AG08395 (cell line): ENCODE results near the gene MESP2.

Experiments
- DNase-seq: peaks from one replicate; pipeline ENCODE4 v3.0.0; 2012; ENCODE audit warnings: mixed read lengths, low spot score

The MESP2 gene

DNA sequence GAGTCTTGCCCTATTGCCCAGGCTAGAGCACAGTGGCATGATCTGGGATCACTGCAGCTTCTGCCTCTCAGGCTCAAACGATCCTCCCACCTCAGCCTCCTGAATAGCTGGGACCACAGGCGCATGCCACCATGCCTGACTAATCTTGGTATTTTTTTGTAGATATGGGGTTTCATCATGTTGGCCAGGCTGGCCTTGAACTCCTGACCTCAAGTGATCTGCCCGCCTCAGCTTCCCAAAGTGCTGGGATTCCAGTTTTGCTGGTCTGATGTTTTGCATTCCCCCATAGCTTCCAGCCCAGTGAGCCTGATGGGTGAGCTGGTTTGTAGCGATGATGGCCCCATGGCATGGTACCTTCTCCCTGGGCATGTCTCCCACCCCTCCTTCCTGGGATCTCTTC lies 20.4 kb upstream of the MESP2 start:
- no peak for DNase-seq

DNA sequence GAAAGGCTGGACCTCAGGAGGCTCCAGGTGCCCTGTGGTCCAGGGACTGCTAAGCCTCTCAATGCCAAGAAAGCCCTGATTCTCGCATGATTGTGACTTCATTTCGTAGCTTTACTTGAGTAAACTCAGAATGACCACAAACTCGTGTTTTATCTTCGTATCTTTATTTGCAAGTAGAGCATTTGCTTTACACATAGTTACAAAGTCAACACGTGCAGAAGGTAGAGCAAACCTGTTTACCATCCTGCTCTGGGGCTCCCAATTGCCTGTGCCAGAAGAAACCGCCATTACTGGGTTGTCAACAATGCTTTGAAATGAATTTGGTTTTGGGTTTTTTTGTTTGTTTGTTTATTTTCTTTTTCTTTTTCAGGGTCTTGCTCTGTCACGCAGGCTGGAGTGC lies 19.2 kb upstream of the MESP2 start:
- DNase-seq = no peak

DNA sequence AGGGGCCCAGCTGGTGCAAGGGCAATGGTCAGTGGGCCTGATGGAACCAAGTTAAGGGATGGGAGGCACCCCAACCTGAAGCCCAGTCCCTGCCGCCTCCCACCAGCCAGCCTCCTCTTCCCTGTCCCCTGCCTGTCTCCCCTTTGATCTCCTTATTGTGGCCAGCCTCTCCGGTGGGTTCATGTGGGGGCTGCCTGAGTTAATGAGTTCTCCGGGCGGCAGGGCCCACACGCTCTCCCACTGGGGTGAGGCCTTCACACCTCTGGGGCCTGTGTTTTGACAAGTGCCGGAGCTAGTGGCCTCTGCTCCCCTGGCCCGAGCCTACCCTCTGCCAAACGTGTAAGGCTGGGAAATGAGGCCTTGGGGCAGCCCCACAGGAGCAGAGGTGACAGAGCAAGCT lies 17.8 kb upstream of the MESP2 start:
- DNase-seq = no peak

DNA sequence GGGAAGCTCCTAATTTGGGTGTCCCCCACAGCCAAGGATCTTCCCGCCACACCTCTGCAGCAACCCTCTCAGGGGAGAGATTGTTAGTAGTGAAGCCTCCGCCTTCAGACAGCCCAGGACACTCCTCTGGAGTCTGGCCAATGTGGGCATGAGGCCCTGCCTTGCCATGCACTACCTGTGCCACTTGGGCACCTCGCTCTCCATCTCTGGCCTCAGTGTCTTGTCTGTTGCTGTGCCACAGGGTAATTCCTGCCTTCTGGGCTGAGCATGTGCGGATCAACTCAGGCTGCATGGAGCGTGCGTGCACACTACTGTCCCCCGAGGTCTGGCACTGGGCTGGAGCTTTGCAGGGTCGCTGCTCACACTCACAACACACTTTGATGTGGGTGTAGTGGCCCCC lies 17.2 kb upstream of the MESP2 start:
- DNase-seq = no peak

DNA sequence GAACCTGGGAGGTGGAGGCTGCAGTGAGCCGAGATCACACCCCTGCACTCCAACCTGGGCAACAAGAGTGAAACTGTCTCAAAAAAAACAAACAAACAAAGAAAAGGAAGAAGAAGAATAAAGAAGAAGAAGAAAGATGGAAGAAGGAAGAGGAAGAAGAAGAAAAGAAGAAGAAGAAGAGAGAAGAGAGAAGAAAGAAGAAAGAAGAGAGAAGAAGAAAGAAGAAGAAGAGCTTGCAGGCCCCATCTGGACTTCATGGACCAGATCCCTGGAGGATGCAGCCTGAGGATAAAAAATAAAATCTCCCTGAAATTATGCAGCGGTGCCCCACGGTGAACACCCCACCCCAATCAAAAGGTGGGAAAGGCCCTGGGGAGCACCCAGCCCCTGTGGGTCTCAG lies 16.3 kb upstream of the MESP2 start:
- DNase-seq = no peak

DNA sequence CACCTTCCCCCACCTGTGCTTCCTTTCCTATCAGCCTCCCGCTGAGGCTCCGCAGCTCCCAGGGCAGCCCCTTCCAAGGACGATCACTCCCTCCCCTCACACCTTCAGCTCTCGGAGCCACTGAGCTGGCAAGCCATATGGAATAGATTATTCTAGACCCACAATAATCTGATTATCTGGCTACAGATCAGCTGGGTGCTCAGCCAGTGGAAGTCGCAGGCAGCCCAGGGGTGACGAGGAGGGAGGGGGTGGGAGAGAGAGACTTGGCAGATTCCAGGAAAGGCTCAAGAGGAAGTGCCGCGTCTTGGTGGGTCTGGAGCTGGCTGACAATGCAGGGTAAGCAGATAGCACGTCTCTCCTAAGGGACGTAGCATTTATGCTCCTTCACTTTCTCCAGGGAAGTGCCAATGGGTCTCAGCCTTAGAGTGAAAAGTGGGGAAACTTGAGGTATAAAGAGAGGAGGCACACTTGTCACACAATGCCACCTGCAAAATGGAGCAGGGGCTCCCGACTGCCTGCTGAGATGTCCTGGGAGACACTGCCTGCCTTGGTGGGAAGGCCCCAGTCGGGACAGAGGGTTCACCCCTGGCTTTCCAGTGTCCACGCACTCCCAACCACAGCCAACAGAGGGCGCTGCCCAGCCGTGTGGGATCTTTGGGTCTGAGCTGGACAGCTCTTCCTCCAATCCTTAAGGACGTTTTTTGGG lies 15.7 kb upstream of the MESP2 start:
- DNase-seq = peak; percentile 89

DNA sequence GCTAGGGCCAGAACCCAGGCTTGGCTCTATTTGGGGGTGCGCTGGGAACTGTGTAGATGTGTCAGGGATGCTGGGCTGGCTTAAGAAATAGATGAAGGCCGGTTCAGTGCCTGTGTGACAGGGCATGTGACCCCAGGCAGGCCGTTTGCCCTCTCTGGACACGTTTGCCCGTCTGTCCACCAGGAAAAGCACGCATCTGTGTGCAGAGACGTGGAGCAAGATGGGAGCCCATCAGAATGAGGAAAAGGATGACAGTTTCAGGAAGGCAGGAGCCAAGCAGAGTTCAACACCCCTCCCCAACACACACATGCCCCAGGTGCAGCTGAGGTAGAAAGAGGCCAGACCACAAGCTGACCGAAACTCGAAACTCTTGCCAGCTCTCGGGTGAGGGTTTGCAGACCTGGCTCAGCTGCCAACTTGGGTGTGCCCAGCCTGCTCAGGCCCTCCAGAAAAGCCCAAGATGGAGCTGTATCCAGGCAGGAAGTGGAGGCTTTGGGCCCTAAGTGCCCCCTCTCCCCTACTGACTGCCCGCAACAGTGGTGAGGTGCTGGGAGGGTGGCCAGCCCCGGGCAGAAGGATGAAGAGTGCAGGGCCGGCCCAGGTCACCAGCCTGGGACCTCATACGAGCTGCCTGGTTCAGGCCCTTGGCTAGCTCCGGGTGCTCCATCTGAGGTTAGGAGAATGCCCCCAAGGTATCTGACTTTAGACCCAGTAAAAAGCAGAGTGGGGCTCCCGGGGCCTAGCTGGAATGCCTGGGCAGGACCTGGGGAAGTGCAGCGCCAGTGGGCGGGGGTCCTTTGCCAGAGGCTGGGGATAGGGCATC lies 14.9 kb upstream of the MESP2 start:
- DNase-seq = no peak

DNA sequence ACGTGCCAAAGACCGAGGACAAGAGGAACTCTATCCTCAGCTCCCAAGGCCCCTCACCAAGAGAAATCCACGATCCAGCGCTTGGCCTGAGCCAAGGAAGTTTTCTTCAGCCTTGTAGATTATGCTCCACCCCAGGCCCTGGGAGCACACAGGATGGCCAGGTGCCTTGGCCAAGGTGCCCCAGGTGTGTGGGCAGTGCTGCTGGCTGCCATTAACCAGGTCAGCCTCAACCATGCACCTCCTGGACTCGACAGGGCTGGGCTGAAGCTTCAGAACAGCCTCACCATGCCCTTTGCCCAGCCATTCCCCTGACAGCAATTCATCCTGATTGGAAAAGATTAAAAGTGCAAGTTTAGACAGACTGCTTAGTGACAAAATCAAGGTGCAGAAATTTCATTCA lies 14.2 kb upstream of the MESP2 start:
- no peak for DNase-seq

DNA sequence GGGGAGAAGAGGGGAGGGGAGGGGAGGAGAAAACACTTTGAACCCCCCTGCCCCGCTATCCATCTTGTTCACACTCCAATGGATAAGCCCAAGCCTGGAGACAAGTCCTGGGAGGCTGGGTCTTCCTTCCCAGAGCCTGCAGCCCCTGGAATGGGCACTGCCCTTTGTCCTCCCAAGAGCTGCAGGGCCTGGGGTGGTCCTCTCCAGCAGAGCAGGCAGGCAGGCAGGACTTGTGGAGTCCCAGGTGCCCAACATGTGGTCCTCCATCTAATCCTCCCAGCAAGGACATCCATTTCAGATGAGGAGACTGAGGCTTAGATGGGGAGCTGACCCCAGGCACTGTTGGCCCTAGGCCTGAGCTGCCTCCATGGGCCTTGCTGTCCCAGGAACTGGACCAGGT lies 10.4 kb upstream of the MESP2 start:
- DNase-seq = no peak

DNA sequence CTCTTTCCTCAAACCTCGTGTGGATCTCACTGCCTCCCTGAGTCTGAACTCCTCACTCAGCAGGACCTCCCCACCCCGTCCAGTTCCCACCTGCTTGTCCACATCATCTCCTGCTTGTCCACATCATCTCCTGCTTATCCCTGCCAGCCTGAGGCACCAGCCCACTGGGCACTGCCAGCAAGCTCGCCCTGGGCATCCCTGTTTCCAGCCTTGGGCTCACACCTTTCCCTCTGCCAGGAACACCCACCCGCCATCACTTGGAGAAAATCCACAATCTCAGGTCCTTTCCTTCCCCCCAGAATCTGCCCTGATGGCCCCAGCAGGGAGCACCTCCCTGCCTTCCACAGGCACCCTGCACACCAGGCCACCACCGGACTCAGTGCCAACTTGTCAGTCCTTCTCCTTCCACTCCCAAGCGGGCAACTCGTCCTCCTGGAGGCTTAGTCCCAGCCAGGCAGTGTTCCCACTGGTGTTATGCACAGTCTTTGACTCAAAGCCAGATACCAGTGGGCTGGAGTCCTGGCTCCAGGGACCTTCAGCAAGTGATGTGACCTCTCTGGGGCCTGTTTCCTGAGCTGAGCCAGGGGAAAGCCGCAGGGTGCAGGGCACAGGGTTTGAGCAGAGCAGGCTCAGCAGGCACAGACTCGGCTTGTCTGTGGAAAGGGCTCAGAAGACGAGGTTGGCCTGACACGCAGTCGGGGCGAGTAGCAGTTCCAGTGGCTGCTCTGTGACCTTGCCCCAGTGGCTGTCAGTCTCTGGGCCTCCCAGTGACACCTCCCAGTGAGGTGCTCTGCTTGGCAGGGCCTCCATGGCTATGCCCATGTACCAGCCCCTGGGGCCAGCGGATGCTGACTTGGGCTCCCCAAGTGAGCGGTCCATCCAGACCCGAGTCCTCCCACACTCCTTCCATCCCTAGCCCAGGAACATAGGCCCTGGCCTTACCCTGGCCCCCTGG lies 9.5 kb upstream of the MESP2 start:
- DNase-seq = no peak

DNA sequence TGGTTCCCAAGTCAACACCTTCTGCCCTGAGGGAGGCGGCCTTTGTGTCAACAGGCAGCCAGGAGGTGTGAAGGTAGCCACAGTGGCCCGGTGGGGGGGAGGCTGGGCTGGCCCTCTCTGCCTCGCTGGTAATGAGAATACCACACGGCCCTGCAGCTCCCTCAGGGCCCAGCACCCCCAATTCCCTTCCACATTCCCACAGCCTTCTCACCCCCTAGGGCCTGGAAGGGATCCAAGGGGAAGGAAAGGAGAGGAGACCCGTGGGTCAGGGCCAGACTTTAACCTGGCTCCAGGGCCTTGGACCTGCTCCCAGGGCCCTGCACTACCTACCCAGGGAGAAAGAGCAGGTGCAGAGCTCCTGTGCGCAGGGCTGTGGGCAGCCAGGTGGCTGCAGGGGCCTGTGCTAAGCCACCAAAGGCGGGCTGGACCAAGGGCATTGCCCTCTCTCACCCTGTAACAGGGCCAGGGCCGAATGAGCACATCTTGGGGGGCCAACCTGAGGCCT lies 8.7 kb upstream of the MESP2 start:
- no peak for DNase-seq

DNA sequence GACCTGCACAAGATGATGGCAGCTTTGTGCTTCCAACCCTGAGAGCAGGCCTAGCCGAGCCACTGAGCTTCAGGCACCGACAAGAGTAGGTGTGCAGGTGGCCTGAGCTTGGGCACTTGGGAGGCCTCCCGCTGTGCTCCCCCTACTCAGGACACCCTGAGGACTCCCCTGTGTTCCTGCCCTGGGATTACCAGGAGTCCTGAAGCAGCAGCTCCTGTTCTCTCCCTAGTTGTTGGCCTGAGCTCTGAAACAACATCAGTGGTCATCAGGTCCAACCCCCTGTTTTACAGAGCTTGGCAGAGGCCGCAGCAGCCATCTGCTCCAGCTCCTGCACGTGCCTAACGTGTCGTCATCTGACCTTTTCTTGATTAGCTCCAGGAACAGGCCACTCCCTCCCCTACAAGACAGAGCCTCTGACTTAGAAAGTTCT lies 8.0 kb upstream of the MESP2 start:
- peak; percentile 50 for DNase-seq

DNA sequence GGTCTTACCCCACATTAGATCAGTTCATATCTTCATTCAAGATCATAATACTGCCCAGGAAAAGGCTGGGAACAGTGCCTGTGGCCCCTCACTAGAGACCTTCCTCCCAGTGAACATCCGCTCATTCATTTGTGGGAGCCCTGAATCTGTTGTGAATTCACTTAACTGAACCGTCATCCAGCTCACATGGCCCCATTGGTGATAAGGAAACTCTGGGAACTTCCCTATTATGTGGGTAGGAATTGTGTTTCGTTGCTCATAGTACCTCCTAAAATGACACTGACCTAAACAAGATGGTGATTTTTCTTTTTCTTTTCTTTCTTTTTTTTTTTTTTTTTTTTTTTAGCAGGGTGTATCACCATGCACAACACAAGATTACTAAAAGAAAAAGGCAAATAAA lies 6.8 kb upstream of the MESP2 start:
- no peak for DNase-seq

DNA sequence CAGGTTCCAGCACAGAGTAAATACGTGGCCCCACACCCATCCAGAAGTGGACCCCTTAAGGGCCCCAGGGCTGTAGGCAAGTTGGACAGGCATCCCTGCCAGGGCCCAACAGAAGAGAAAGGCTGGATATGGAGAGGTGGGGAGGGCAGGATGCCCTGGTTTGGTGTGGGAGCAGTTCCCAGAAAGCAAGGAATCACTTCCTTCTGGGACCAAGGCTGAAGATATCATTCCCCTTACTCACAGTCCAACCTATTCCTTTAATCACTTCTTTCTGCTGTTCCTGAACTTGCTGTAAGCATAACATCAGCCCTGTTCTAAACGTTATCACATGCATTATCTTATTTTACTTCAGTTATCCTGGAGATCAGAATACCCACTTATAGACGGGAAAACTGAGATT lies 6.1 kb upstream of the MESP2 start:
- DNase-seq = peak; percentile 59

DNA sequence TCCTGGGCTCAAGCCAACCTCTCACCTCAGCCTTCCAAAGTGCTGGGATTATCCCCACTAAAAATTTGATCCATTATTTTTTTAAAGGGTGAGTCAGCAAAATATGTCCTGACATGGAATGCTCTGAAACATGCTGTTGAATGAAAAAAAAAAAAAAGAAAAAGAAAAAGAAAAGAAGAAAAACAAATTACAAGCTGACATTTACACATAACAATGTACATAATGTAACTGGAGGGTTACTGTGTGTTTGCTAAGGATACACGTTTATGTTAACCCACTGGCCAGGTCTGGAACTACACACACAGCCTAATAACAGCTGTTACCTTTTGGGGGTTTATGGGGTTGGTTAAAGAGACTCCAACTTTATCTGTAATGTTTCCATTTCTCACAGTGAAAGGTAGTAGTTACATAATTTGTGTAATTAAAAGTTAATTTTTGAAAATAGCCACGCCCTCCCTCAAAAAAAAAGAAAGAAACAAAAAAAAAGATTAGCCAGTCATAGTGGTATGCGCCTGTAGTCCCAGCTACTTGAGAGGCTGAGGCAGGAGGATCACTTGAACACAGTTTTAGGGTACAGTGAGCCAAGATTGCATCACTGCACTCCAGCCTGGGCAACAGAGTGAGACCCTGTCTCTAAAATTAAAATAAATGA lies 3.1 kb upstream of the MESP2 start:
- no peak for DNase-seq

DNA sequence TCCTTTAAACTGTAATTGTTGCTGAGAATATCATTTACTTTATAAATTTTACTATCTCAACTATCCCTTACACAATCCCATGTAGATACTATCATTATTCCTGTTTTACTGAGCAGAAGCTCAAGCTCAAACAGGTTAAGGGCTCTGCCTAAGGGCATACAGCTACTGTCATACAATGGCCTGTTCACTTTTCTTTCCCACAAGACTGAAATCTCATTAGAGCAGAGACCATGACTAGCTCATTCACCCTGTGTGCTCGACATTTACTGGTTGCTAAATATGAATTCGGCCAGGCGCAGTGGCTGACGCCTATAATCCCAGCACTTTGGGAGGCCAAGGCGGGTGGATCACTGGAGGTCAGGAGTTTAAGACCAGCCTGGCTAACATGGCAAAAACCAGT lies 1.6 kb upstream of the MESP2 start:
- DNase-seq = no peak

DNA sequence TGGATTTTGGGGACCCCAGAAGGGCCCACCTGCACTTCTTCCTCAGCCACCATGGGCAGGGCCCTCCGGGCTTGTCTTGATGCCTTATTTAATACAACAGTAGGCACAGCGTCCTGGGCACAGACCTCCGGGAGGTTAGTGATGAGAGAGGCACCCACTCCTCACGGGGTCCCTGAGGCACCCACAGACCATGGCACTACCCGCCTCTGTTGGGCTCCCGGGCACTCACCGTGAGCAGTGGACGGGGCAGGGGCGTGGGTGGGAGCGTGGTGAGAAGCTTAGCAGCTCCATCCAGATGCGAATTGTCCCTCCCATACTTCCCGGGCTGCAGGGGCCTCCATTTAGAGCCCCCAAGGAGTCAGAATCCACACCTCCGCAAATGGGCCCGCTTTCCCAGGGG lies 317 bp upstream of the MESP2 start:
- no peak for DNase-seq

DNA sequence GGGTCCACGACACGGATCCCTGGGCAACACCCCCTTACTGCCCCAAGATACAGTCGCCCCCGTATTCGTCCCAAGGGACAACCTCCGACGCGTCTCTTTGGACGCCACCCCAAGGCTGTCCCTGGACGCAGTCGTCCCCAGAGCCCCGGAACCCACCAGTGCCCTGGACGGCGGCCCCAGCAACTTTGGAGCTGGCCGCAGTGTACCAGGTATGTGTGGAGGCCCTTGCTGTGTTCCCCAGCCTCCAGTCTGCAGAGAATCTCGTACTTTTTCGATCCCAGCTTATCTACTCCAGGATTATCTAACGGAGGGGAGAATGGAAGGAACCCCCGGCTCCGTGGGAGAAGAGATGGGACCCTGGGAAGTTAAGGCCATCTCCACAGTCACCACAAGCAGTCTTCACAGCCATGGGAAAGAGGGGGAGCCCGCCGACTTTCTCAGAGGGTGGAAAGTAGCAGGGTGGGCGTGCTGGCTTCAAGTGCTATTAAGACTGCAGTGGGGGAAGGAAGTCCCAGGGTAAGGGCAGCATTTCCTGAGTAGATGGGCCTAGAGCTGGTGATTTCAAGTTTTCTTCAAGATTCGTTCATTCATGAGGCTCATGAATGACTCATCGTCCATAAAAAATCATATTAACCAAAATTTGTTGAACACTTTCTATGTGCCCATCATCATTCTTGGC lies 1.1 kb downstream of the MESP2 start:
- DNase-seq = no peak

DNA sequence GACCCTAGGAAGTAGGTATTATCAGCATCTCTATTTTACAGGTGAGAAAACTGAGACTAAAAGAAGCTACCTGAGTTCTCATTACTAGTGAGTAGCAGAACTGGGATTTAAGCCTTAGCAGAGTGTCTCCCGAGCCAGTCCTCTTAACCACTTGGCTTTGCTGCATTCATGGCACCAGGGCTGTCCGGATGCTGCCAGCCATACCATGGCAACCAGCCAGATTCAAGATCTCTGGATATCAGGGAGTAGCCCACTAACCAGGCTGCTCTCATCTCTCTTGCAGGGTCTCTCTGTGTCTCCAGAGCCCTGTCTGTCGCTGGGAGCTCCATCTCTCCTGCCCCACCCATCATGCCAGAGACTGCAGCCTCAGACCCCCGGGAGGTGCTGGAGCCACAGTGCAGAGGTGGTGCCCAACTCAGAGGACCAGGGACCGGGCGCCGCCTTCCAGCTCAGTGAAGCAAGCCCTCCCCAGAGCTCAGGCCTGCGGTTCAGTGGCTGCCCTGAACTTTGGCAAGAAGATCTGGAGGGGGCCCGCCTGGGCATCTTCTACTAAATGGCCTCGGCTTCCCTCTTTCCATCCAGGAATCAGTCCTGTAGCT lies 1.7 kb downstream of the MESP2 start:
- no peak for DNase-seq

DNA sequence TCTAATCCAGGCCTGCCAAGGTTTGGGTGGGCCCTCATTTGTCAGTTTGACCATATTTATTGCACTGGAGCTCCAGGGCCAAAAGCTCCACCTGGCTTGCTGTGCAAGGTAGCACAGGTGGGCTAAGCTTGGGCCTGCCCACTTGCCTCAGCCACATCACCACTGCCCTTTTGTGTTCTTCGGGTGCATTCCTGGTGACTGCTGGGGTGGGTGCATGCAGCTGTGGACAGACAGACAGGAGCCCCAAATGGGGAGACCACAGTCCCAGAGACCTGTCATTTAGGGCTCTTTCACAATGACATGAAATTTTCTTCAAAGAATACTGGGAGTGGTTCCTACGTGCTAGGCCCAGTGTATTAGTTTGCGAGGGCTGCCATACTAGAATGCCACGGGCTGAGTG lies 2.7 kb downstream of the MESP2 start:
- DNase-seq = no peak

DNA sequence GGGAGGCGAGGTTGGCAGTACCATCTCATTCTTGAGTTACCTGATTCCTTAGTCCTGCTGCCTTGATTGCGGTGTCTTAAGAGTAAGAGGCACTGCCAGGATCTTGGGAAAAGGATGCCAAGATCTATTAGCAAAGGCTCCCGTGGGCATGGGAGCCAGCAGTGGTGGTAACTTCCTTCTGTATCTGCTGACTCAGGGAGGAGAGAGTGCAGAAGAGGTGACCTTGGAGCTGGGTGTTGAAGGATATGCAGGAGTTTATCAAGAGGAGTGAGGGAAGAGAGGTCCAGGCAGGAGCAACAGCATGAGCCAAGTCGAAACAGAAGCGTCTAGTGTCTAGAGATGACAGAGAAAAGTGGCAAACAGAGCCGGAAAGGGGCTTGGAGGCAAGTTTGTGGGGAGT lies 4.5 kb downstream of the MESP2 start:
- DNase-seq = no peak
